ENCODE results near the gene FBN1.
A peak's percentile ranks its signal among the peaks of the same experiment; 100 is the strongest.

Gene FBN1

GRCh38 chr15:48375767-48376166, 269.7 kb downstream of the FBN1 start:
- Histone ChIP-seq H3K9me3 (replicated peaks in 1 of 2; ENCODE audit: control insufficient read depth in 2 of 2, insufficient read depth in 1 of 2, low read depth in 1 of 2, low read length in 2 of 2) (peaks cover 0 to 2% of the 10 kb centered on the region in 2 donors), H3K4me2 (ENCODE audit: insufficient read depth, low read length, poor library complexity, severe bottlenecking) (no peak overlapping the region), H2BK12ac (ENCODE audit: low read length) (no peak overlapping the region), H3K18ac (ENCODE audit: low read length) (no peak overlapping the region), H2BK120ac (ENCODE audit: low read depth, low read length) (no peak overlapping the region), H2BK5ac (ENCODE audit: low read length) (no peak overlapping the region), H3K14ac (ENCODE audit: low read length) (no peak overlapping the region), H2BK15ac (ENCODE audit: low read length) (no peak overlapping the region), H2AFZ (ENCODE audit: low read length) (no peak overlapping the region), H3K9ac (ENCODE audit: low read depth, low read length, poor library complexity) (no peak overlapping the region), H3K4me1 (ENCODE audit: control insufficient read depth in 2 of 2, insufficient read depth in 1 of 2, low read depth in 1 of 2, low read length in 2 of 2) (no peaks in the 10 kb centered on the region), H4K91ac (ENCODE audit: low read depth, low read length, poor library complexity) (no peak overlapping the region), H3K23ac (ENCODE audit: low read depth, low read length, poor library complexity) (no peak overlapping the region), H3K27me3 (ENCODE audit: control insufficient read depth in 3 of 3, insufficient read depth in 3 of 3, low read depth in 1 of 3, low read length in 3 of 3) (peaks cover 0 to 8% (median 0%) of the 10 kb centered on the region in 3 experiments), H3K36me3 (replicated peaks in 1 of 2; ENCODE audit: control insufficient read depth in 2 of 2, insufficient read depth in 2 of 2, low read length in 2 of 2) (no peaks in the 10 kb centered on the region), H2AK5ac (ENCODE audit: low read depth, low read length) (no peak overlapping the region), H3K27ac (replicated peaks; ENCODE audit: low read length) (no peak overlapping the region), H3K4ac (ENCODE audit: low read length) (no peak overlapping the region), H4K8ac (ENCODE audit: low read depth, low read length) (no peak overlapping the region), H3K4me3 (ENCODE audit: low read length in 2 of 2) (no peak overlapping the region), H3K79me1 (ENCODE audit: low read depth, low read length) (no peaks in the 10 kb centered on the region)
- no CpG with 5 or more reads among the region's 2 CpGs for WGBS, 2 donors (ENCODE audit: extremely low coverage in 2 of 2, insufficient read length in 2 of 2, insufficient replicate concordance in 1 of 2)
- DNase-seq (ENCODE audit: low spot score), result no peak

DNA sequence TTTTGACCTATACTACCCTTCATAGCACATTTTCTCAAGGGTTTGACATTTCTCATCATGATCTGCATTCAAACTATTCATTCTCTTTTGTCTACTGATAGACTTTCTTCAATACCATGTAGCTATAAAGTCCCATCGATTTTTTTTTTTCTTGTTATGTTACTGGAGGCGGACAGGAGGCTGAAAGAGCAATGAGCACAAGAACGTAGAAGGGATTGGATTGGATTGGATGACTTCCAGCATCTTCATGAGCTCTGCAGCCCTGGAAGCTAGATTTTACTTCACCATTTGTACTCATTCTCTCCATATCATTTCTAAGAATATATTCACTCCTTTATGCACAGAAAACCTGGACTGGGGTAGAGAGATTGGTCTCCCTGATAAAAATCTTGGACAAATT, 271.0 kb downstream of the FBN1 start:
- WGBS, 2 donors (ENCODE audit: extremely low coverage in 2 of 2, insufficient read length in 2 of 2, insufficient replicate concordance in 1 of 2), result no CpG with 5 or more reads among the region's 3 CpGs
- no peak overlapping the region for H4K91ac ChIP-seq (ENCODE audit: low read depth, low read length, poor library complexity)
- no peak overlapping the region for H3K14ac ChIP-seq (ENCODE audit: low read length)
- H3K27me3 ChIP-seq (ENCODE audit: control insufficient read depth in 3 of 3, insufficient read depth in 3 of 3, low read depth in 1 of 3, low read length in 3 of 3), result peaks cover 0 to 8% (median 0%) of the 10 kb centered on the region in 3 experiments
- H2BK120ac ChIP-seq (ENCODE audit: low read depth, low read length), result no peak overlapping the region
- no peaks in the 10 kb centered on the region for H3K79me1 ChIP-seq (ENCODE audit: low read depth, low read length)
- no peak overlapping the region for H3K4me2 ChIP-seq (ENCODE audit: insufficient read depth, low read length, poor library complexity, severe bottlenecking)
- H3K4ac ChIP-seq (ENCODE audit: low read length), result no peak overlapping the region
- no peak overlapping the region for H2BK5ac ChIP-seq (ENCODE audit: low read length)
- H2BK15ac ChIP-seq (ENCODE audit: low read length), result no peak overlapping the region
- H3K4me3 ChIP-seq (ENCODE audit: low read length in 2 of 2), result no peak overlapping the region
- H3K4me1 ChIP-seq (ENCODE audit: control insufficient read depth in 2 of 2, insufficient read depth in 1 of 2, low read depth in 1 of 2, low read length in 2 of 2), result no peaks in the 10 kb centered on the region
- no peak overlapping the region for H2BK12ac ChIP-seq (ENCODE audit: low read length)
- no peak overlapping the region for H3K9ac ChIP-seq (ENCODE audit: low read depth, low read length, poor library complexity)
- H2AFZ ChIP-seq (ENCODE audit: low read length), result no peak overlapping the region
- no peak overlapping the region for H3K23ac ChIP-seq (ENCODE audit: low read depth, low read length, poor library complexity)
- no peak overlapping the region for H2AK5ac ChIP-seq (ENCODE audit: low read depth, low read length)
- no peak overlapping the region for H3K18ac ChIP-seq (ENCODE audit: low read length)
- H3K9me3 ChIP-seq (replicated peaks in 1 of 2; ENCODE audit: control insufficient read depth in 2 of 2, insufficient read depth in 1 of 2, low read depth in 1 of 2, low read length in 2 of 2), result peaks cover 0 to 2% of the 10 kb centered on the region in 2 donors
- H4K8ac ChIP-seq (ENCODE audit: low read depth, low read length), result no peak overlapping the region
- DNase-seq (ENCODE audit: low spot score), result no peak
- H3K27ac ChIP-seq (replicated peaks; ENCODE audit: low read length), result no peak overlapping the region
- no peaks in the 10 kb centered on the region for H3K36me3 ChIP-seq (replicated peaks in 1 of 2; ENCODE audit: control insufficient read depth in 2 of 2, insufficient read depth in 2 of 2, low read length in 2 of 2)

- H3K4me3 ChIP-seq (ENCODE audit: low read length in 2 of 2), result no peak overlapping the region
- no peak overlapping the region for H4K91ac ChIP-seq (ENCODE audit: low read depth, low read length, poor library complexity)
- H2BK12ac ChIP-seq (ENCODE audit: low read length), result no peak overlapping the region
- no CpG with 5 or more reads among the region's 10 CpGs for WGBS, 2 donors (ENCODE audit: extremely low coverage in 2 of 2, insufficient read length in 2 of 2, insufficient replicate concordance in 1 of 2)
- H2AK5ac ChIP-seq (ENCODE audit: low read depth, low read length), result no peak overlapping the region
- H3K27ac ChIP-seq (replicated peaks; ENCODE audit: low read length), result no peak overlapping the region
- no peak for DNase-seq (ENCODE audit: low spot score)
- peaks cover 0 to 2% of the 10 kb centered on the region in 2 donors for H3K9me3 ChIP-seq (replicated peaks in 1 of 2; ENCODE audit: control insufficient read depth in 2 of 2, insufficient read depth in 1 of 2, low read depth in 1 of 2, low read length in 2 of 2)
- no peak overlapping the region for H2BK120ac ChIP-seq (ENCODE audit: low read depth, low read length)
- no peak overlapping the region for H3K4me2 ChIP-seq (ENCODE audit: insufficient read depth, low read length, poor library complexity, severe bottlenecking)
- H3K18ac ChIP-seq (ENCODE audit: low read length), result no peak overlapping the region
- peaks cover 0 to 8% (median 0%) of the 10 kb centered on the region in 3 experiments for H3K27me3 ChIP-seq (ENCODE audit: control insufficient read depth in 3 of 3, insufficient read depth in 3 of 3, low read depth in 1 of 3, low read length in 3 of 3)
- H3K4me1 ChIP-seq (ENCODE audit: control insufficient read depth in 2 of 2, insufficient read depth in 1 of 2, low read depth in 1 of 2, low read length in 2 of 2), result no peaks in the 10 kb centered on the region
- no peak overlapping the region for H3K14ac ChIP-seq (ENCODE audit: low read length)
- no peaks in the 10 kb centered on the region for H3K79me1 ChIP-seq (ENCODE audit: low read depth, low read length)
- H3K4ac ChIP-seq (ENCODE audit: low read length), result no peak overlapping the region
- H3K23ac ChIP-seq (ENCODE audit: low read depth, low read length, poor library complexity), result no peak overlapping the region
- H2BK5ac ChIP-seq (ENCODE audit: low read length), result no peak overlapping the region
- no peak overlapping the region for H3K9ac ChIP-seq (ENCODE audit: low read depth, low read length, poor library complexity)
- H2BK15ac ChIP-seq (ENCODE audit: low read length), result no peak overlapping the region
- no peaks in the 10 kb centered on the region for H3K36me3 ChIP-seq (replicated peaks in 1 of 2; ENCODE audit: control insufficient read depth in 2 of 2, insufficient read depth in 2 of 2, low read length in 2 of 2)
- peak overlapping the region; percentile 3 for H2AFZ ChIP-seq (ENCODE audit: low read length)
- no peak overlapping the region for H4K8ac ChIP-seq (ENCODE audit: low read depth, low read length)
These were observed 271.6 kb downstream of the FBN1 start for GRCh38 chr15:48373821-48374451.

DNA sequence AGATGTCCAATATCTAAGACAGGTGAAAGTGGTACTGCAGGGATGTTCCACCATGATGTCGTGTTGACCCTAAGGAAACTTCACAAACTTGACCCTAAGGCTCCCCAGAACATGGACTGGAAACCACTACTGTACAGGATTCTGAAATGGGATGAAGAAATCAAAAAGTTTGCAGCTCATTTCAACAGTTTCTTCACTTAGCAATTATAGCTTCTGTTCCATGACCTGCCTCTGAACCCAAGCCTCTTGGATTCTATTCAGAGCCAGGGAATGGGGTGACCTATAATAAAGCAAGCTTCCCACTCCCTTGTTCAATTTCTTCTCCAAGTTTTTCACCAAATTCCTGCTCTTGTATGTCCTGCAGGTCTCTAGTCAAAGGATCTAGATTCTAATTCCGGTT, 273.5 kb downstream of the FBN1 start:
- Histone ChIP-seq H2BK120ac (ENCODE audit: low read depth, low read length) (no peak overlapping the region), H2BK12ac (ENCODE audit: low read length) (no peak overlapping the region), H3K79me1 (ENCODE audit: low read depth, low read length) (no peaks in the 10 kb centered on the region), H4K8ac (ENCODE audit: low read depth, low read length) (no peak overlapping the region), H3K4me3 (ENCODE audit: low read length in 2 of 2) (no peak overlapping the region), H4K91ac (ENCODE audit: low read depth, low read length, poor library complexity) (no peak overlapping the region), H3K18ac (ENCODE audit: low read length) (no peak overlapping the region), H2BK15ac (ENCODE audit: low read length) (no peak overlapping the region), H3K9ac (ENCODE audit: low read depth, low read length, poor library complexity) (no peak overlapping the region), H2BK5ac (ENCODE audit: low read length) (no peak overlapping the region), H3K14ac (ENCODE audit: low read length) (no peak overlapping the region), H2AK5ac (ENCODE audit: low read depth, low read length) (no peak overlapping the region), H3K4me2 (ENCODE audit: insufficient read depth, low read length, poor library complexity, severe bottlenecking) (no peak overlapping the region), H3K27ac (replicated peaks; ENCODE audit: low read length) (no peak overlapping the region), H2AFZ (ENCODE audit: low read length) (no peak overlapping the region), H3K23ac (ENCODE audit: low read depth, low read length, poor library complexity) (no peak overlapping the region), H3K4ac (ENCODE audit: low read length) (no peak overlapping the region), H3K36me3 (replicated peaks in 1 of 2; ENCODE audit: control insufficient read depth in 2 of 2, insufficient read depth in 2 of 2, low read length in 2 of 2) (no peaks in the 10 kb centered on the region), H3K9me3 (replicated peaks in 1 of 2; ENCODE audit: control insufficient read depth in 2 of 2, insufficient read depth in 1 of 2, low read depth in 1 of 2, low read length in 2 of 2) (peaks cover 0 to 2% of the 10 kb centered on the region in 2 donors), H3K27me3 (ENCODE audit: control insufficient read depth in 3 of 3, insufficient read depth in 3 of 3, low read depth in 1 of 3, low read length in 3 of 3) (peaks cover 0 to 8% (median 0%) of the 10 kb centered on the region in 3 experiments), H3K4me1 (ENCODE audit: control insufficient read depth in 2 of 2, insufficient read depth in 1 of 2, low read depth in 1 of 2, low read length in 2 of 2) (peaks cover 0 to 1% of the 10 kb centered on the region in 2 donors)
- no peak for DNase-seq (ENCODE audit: low spot score)
- no CpG with 5 or more reads among the region's 2 CpGs for WGBS, 2 donors (ENCODE audit: extremely low coverage in 2 of 2, insufficient read length in 2 of 2, insufficient replicate concordance in 1 of 2)
